Keratinocyte (primary cell): ENCODE data around the gene ALDH1A3.

Experiments
- CTCF ChIP-seq, 3 experiments: IDR thresholded peaks in 1 of 3; conservative IDR thresholded peaks in 1 of 3; optimal IDR thresholded peaks in 1 of 3; 2 replicates in 2 of 3; 3 replicates in 1 of 3; pipeline versions ENCODE3 to v1.5.1; 2011; ENCODE audit warnings: low read length in 3 of 3, mild to moderate bottlenecking in 3 of 3, moderate library complexity in 2 of 3, control low read depth in 1 of 3, inconsistent platforms in 1 of 3; ENCODE audit not compliant: insufficient read depth in 2 of 3; ENCODE audit errors: extremely low read depth in 1 of 3
- EZH2 ChIP-seq: IDR thresholded peaks from one replicate; pipeline ENCODE4 v1.6.1; 2012; ENCODE audit warnings: inconsistent platforms, mild to moderate bottlenecking, low read length, moderate library complexity

- no peak for TF ChIP-seq EZH2
- no peak for TF ChIP-seq CTCF (optimal IDR thresholded peaks at IDR 0.05 in 1 of 3, IDR thresholded peaks at IDR 0.05 in 1 of 3, conservative IDR thresholded peaks at IDR 0.05 in 1 of 3; ENCODE audit: extremely low read depth in 1 of 3, insufficient read depth in 2 of 3, low read length in 3 of 3)
These were observed 17.5 kb upstream of the ALDH1A3 start for GRCh38 chr15:100862162-100862561.
